Measurements from ENCODE around the gene CEP112. TPM values are rescaled to one million over a fixed set of nuclear protein-coding genes. Genes with fewer than 3 reads are reported as not detected.

The CEP112 gene
- total and polyA plus RNA-seq, 8 donors, result 15.1 to 23.8 (median 19.7) TPM

DNA sequence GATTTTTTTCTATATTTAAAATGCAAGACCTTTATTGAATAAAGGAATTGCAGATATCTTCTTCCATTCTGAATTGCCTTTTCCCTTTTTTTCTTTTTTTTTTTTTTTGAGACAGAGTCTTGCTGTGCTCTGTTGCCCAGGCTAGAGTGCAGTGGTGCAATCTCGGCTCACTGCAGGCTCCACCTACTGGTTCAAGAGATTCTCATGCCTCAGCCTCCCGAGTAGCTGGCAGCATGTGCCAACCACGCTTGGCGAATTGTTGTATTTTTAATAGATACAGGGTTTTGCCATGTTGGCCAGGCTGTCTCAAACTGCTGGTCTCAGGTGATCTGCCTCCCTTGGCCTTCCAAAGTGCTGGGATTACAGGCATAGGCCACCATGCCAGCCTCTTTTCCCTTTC is 151.5 kb downstream of the CEP112 start:
- Histone ChIP-seq H3K4me3 (no peak overlapping the region), H3K9me3 (no peaks in the 10 kb centered on the region), H3K36me3 (no peaks in the 10 kb centered on the region), H3K4me1 (no peaks in the 10 kb centered on the region), H3K27me3 (no peaks in the 10 kb centered on the region), H3K27ac (no peak overlapping the region)
- no peak for DNase-seq
- no peak for ATAC-seq
- TF ChIP-seq, protein P1, sequence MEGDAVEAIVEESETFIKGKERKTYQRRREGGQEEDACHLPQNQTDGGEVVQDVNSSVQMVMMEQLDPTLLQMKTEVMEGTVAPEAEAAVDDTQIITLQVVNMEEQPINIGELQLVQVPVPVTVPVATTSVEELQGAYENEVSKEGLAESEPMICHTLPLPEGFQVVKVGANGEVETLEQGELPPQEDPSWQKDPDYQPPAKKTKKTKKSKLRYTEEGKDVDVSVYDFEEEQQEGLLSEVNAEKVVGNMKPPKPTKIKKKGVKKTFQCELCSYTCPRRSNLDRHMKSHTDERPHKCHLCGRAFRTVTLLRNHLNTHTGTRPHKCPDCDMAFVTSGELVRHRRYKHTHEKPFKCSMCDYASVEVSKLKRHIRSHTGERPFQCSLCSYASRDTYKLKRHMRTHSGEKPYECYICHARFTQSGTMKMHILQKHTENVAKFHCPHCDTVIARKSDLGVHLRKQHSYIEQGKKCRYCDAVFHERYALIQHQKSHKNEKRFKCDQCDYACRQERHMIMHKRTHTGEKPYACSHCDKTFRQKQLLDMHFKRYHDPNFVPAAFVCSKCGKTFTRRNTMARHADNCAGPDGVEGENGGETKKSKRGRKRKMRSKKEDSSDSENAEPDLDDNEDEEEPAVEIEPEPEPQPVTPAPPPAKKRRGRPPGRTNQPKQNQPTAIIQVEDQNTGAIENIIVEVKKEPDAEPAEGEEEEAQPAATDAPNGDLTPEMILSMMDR (IDR thresholded peaks at IDR 0.05), result peak in 1 of 2 donors; percentile 13
- intact Hi-C loops (cut with DNase I), result no loop called here

DNA sequence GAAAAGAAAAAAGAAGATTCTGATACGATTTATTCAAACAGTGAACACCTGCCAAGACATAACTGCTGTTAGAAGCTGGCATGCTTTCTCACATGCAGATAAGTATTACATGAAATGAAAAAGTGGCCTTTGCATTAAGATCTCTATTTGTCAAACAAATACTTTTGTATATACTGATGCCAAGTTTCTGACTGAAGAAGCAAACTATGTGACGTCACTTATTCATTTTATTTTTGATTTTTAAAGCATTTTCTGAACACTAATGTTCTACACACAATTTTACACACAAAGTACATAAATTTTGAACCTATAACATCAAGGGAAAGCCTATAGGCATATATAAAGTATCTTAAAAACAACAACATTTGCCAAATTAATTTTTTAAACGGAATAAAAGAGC is 153.8 kb downstream of the CEP112 start:
- H3K4me3 ChIP-seq, result no peak overlapping the region
- H3K27me3 ChIP-seq, result no peaks in the 10 kb centered on the region
- H3K9me3 ChIP-seq, result no peaks in the 10 kb centered on the region
- ATAC-seq, result no peak
- no peak for DNase-seq
- TF ChIP-seq, protein P1 (IDR thresholded peaks at IDR 0.05), result no peak
- no peaks in the 10 kb centered on the region for H3K36me3 ChIP-seq
- intact Hi-C loops (cut with DNase I), result no loop called here
- H3K4me1 ChIP-seq, result no peaks in the 10 kb centered on the region
- H3K27ac ChIP-seq, result no peak overlapping the region

DNA sequence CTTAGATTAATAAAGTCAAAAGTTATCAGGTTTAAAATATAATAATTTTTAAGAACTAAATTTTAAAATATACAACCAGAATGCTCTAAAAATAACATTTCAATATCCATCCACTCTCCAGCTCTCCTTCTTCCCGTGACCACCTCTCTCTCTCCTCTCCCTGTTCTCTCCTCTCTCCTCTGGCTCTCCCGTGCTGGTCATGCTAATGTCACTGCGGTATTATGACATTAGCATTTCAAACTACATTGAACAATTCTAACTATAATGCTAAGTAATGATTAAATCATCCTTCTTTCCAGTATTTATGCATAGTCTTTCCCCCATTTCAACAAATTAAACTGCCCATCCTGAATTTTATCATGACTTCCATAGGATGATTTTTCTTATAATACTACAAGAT is 154.7 kb downstream of the CEP112 start:
- TF ChIP-seq, protein P1 (IDR thresholded peaks at IDR 0.05), result no peak
- Histone ChIP-seq H3K9me3 (no peaks in the 10 kb centered on the region), H3K4me1 (no peaks in the 10 kb centered on the region), H3K27ac (no peak overlapping the region), H3K4me3 (no peak overlapping the region), H3K27me3 (no peaks in the 10 kb centered on the region), H3K36me3 (no peaks in the 10 kb centered on the region)
- ATAC-seq (no peak), DNase-seq (no peak)
- intact Hi-C loops (cut with DNase I), result no loop called here

DNA sequence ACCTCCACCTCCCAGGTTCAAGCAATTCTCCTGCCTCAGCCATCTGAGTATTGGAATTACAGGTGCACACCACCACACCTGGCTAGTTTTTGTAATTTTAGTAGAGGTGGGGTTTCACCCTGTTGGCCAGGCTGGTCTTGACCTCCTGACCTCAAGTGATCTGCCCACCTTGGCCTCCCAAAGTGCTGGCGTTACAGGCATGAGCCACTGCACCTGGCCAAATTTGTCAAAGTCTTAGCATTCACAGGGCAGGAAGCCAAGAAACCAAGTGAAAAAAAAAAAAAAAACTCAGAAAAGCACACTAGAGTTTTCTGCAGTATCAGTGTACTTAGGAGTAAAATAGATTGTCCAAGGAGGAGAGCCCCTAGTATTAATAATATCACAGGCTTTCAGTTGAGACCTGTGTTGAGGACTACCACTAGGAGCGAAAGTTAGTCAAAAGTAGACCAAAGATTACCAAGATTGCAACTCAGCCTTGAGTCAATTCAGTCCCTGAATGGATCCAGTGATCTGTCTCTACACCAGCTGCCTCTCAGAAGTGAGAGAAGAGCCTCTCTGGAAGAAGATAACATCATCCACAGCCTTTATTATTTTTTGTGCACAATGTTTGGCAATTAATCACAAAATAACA is 159.7 kb downstream of the CEP112 start:
- TF ChIP-seq, protein P1 (IDR thresholded peaks at IDR 0.05), result no peak

DNA sequence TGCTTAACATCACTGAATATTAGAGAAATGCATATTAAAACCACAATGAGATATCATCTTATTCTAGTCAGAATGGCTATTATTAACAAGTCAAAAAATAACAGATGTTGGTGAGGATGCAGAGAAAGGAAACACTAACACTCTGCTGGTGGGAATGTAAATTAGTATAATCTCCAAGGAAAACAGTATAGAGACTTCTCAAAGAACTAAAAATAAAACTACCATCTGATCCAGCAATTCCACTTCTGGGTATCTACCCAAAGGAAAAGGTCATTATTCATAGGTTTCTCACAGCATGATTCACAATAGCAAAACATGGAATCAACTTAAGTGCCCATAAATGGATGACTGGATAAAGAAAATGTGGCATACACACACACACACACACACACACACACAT is 166.4 kb downstream of the CEP112 start:
- Histone ChIP-seq H3K4me3 (no peak overlapping the region), H3K4me1 (no peaks in the 10 kb centered on the region), H3K36me3 (peaks cover 0 to 9% of the 10 kb centered on the region in 2 donors), H3K27ac (no peak overlapping the region), H3K9me3 (peaks cover 0 to 27% of the 10 kb centered on the region in 2 donors), H3K27me3 (no peaks in the 10 kb centered on the region)
- DNase-seq (no peak), ATAC-seq (no peak)
- intact Hi-C loops (cut with DNase I), result no loop called here
- TF ChIP-seq, protein P1 (IDR thresholded peaks at IDR 0.05), result no peak

More for the DNA sequence above, 159.7 kb downstream of the CEP112 start:
- no peak overlapping the region for H3K27ac ChIP-seq
- ATAC-seq (no peak), DNase-seq (no peak)
- no peaks in the 10 kb centered on the region for H3K27me3 ChIP-seq
- H3K4me1 ChIP-seq, result no peaks in the 10 kb centered on the region
- H3K4me3 ChIP-seq, result no peak overlapping the region
- H3K36me3 ChIP-seq, result no peaks in the 10 kb centered on the region
- intact Hi-C loops (cut with DNase I), result no loop called here
- no peaks in the 10 kb centered on the region for H3K9me3 ChIP-seq

Measured in left lung (tissue), 10 donors.